ENCODE data around the gene B3GNT5. TPM values are rescaled to one million over a fixed set of nuclear protein-coding genes. Genes with fewer than 3 reads are reported as not detected.

B3GNT5 gene
- total and polyA plus RNA-seq, 2 donors (not counting 3 experiments of a cell fraction or from before 2014, with no cell fraction given), result 4.1 to 25.6 TPM

- intact Hi-C loops (cut with micrococcal nuclease) (no loop called here), dilution Hi-C loops (cut with MboI; ENCODE audit: extremely low pct_ligation_motif_present, low sequenced_read_pairs) (no loop called here)
- H3K4me2 ChIP-seq (ENCODE audit: insufficient read depth, low read length), result no peak overlapping the region
- H3K4me1 ChIP-seq (ENCODE audit: control insufficient read depth, extremely low read depth, insufficient read depth, low read length), result peaks cover 18% of the 10 kb centered on the region
- ChIA-PET POLR2A (no interaction called here), CTCF (interaction anchor here (1.0 to 1.6 kb wide), 2 partner anchors 11 to 140 kb away, joined by 3 to 4 read pairs; no protein-coding TSS in a partner anchor)
- H2AFZ ChIP-seq (ENCODE audit: low read depth, low read length), result no peak overlapping the region
- no peak overlapping the region for H3K27ac ChIP-seq (ENCODE audit: insufficient read depth, low read depth, low read length)
- H3K36me3 ChIP-seq (ENCODE audit: control insufficient read depth in 2 of 2, extremely low read depth in 1 of 2, insufficient read depth in 2 of 2, low read length in 2 of 2), result no peaks in the 10 kb centered on the region
- no peaks in the 10 kb centered on the region for H3K9me1 ChIP-seq (replicated peaks; ENCODE audit: control insufficient read depth, extremely low read depth, insufficient read depth, low read length)
- H3K27me3 ChIP-seq (ENCODE audit: control insufficient read depth in 2 of 2, insufficient read depth in 2 of 2, low read length in 2 of 2), result no peaks in the 10 kb centered on the region
- TF ChIP-seq EZH2 (IDR thresholded peaks at IDR 0.05; ENCODE audit: borderline replicate concordance, low read depth, low read length, severe bottlenecking), result no peak
- TF ChIP-seq, protein P1, sequence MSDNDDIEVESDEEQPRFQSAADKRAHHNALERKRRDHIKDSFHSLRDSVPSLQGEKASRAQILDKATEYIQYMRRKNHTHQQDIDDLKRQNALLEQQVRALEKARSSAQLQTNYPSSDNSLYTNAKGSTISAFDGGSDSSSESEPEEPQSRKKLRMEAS (IDR thresholded peaks at IDR 0.05; ENCODE audit: insufficient read depth, insufficient read length), result no peak
- no peak for TF ChIP-seq POLR2AphosphoS5 (IDR thresholded peaks at IDR 0.05; ENCODE audit: insufficient read depth, low read depth, low read length)
- TF ChIP-seq, protein P2, sequence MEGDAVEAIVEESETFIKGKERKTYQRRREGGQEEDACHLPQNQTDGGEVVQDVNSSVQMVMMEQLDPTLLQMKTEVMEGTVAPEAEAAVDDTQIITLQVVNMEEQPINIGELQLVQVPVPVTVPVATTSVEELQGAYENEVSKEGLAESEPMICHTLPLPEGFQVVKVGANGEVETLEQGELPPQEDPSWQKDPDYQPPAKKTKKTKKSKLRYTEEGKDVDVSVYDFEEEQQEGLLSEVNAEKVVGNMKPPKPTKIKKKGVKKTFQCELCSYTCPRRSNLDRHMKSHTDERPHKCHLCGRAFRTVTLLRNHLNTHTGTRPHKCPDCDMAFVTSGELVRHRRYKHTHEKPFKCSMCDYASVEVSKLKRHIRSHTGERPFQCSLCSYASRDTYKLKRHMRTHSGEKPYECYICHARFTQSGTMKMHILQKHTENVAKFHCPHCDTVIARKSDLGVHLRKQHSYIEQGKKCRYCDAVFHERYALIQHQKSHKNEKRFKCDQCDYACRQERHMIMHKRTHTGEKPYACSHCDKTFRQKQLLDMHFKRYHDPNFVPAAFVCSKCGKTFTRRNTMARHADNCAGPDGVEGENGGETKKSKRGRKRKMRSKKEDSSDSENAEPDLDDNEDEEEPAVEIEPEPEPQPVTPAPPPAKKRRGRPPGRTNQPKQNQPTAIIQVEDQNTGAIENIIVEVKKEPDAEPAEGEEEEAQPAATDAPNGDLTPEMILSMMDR (IDR thresholded peaks at IDR 0.05; ENCODE audit: extremely low read depth in 1 of 2, insufficient read depth in 1 of 2, low read depth in 1 of 2, low read length in 2 of 2), result no peak
- TF ChIP-seq POLR2A (IDR thresholded peaks at IDR 0.05; ENCODE audit: low read depth, low read length), result no peak
- TF ChIP-seq GATA2 (IDR thresholded peaks at IDR 0.05; ENCODE audit: insufficient read depth, insufficient read length, low read depth, low read length), result no peak
- TF ChIP-seq MYC (IDR thresholded peaks at IDR 0.05; ENCODE audit: low read depth, low read length), result no peak
- TF ChIP-seq JUN (IDR thresholded peaks at IDR 0.05; ENCODE audit: borderline replicate concordance, insufficient read depth, insufficient read length, low read depth), result no peak
- no peak for TF ChIP-seq FOS (IDR thresholded peaks at IDR 0.05; ENCODE audit: borderline replicate concordance, insufficient read depth, low read length)
- no peaks in the 10 kb centered on the region for H4K20me1 ChIP-seq (replicated peaks; ENCODE audit: control insufficient read depth, extremely low read depth, insufficient read depth, low read length)
- H3K9me3 ChIP-seq (replicated peaks; ENCODE audit: control insufficient read depth, insufficient read depth, low read length), result no peaks in the 10 kb centered on the region
- H3K79me2 ChIP-seq (ENCODE audit: control insufficient read depth, insufficient read depth, low read length), result peaks cover 39% of the 10 kb centered on the region
- FAIRE-seq, result no peak
- no peak for DNase-seq (ENCODE audit: low read depth, low spot score)
- no TSS peak for BruUV-seq (replicated peaks)
- H3K9ac ChIP-seq (replicated peaks; ENCODE audit: extremely low read depth, insufficient read depth, low read length), result no peak overlapping the region
- H3K4me3 ChIP-seq (replicated peaks in 1 of 3; ENCODE audit: insufficient read depth in 1 of 3, low read depth in 1 of 3, low read length in 3 of 3), result no peak overlapping the region
Observed at GRCh38 chr3:183262875-183263378, 9.9 kb downstream of the B3GNT5 start.
